CD1c-positive myeloid dendritic cell (primary cell): ENCODE measurements around the gene ZNRF1.
"Not testable (repeated sequence)": the region's sequence is repeated elsewhere in the genome, so short reads cannot be mapped to it uniquely, and the experiment has no call there.

Experiments
- DNase-seq: peaks from one replicate; pipeline ENCODE4 v3.0.0-alpha.2; 2016; ENCODE audit errors: extremely low spot score

ZNRF1 gene

DNA sequence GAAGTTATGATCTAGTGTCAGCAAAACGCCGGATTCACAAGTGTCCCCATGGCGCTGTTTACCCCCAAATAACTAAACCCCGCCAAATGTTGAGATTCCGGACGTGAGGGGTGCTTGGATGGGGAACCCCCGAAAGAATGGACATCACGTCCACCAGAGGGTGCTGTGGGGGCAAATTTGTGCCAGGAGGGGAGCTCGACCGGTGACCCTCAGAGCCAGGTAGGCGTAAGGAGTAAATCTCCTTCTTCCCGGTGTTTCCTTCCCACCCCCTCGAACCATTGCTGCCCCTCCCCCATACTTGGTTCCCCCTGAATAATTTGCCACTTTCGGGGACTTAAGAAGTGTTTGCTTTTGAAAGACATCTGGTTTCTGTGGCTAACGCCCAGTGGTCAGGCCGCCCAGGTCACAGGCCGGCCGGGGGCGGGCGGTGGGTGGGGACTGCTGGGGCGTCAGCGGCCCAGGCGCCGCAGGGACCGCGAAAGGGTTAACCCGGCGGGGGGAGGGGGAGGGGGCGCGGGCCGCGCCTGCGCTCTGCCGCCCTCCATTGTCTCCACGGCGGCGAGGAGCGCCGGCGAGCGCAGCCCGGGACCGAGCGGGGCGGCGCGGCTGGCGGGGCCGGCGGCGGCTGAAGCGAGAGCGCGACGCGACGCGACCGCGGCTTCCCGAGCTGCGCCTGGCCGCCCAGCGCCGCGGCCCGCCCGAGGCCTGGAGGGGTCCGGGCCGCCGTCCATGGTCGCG, at the start of gene ZNRF1:
Gene ZNRF1 (plus strand): TSS at position 544 of the 738 bp plus-strand sequence. CDS start 648 bp downstream, outside the sequence.
- DNase-seq: peak; percentile 79

DNA sequence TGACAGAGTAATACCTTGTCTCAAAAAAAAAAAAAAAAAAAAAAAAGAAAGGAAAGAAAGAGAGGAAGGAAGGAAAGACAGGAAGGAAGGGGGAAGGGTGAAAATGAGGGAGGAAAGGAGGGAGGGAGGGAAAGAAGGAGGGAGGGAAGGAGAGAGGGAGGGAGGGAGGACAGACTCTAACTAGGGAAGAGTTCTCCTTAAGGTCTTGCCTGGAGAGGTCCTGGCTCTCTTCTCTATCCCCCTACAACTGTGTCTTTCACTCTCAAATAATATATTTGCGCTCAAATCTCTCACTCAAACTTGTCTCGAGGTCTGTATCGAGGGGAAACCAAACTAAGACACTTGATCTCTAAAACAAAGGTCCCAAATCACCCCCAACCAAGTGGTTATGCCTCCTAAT, 49.5 kb upstream of the ZNRF1 start:
- no peak for DNase-seq

DNA sequence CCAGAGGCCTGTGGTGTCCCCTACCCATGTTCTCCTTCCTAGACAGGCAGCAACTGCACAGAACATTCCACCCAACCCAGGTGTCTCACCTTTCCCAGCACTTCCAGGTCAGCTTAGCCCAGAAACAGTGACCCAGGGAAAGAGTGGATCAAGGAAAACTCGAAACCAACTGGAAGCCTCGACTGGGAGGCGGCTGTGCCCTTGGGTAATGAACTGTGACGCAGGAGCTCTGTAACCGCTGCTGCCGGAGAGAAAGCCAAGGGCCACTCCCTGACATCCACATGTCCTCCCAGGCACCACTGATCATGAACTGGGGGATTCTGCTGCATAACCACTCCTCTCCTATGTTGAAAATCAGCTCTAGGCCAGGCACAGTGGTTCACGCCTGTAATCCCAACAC, 48.3 kb upstream of the ZNRF1 start:
- no peak for DNase-seq

DNA sequence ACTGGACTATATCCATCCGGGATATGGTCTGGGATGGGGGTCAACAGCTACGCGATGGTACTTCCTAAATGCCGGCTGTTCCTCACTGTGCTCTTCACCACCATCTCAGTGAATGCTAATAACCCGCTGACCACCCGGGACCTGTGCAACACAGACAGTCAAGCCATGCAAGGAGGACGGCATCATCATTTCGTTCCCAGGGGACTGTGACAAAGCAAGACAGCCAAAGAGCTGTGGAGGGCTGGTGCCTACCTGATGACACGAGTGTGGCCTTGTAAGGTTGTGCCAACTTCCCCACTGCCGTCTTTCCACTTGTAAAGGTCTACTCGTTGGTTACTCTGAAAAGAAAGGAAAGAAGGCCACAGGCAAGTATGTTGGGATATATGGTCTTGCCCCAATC, 47.6 kb upstream of the ZNRF1 start:
- no peak for DNase-seq

DNA sequence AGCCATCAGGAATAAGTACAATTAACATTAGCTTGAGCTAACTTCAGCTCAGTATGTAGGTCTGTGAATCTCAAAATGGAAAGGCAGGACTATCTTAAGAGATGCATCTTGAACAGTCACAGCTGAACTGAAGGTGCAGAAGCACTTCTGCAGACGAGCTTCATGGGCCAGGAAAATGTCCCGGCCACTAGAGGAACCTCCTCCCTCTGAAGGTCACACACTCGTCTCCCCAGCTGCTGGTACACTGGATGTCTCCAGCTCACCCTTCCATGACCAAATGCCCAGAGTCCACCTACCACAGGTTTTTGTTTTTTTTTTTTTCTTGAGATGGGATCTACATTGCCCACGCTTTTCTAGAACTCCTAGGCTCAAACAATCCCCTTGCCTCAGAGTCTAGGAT, 47.1 kb upstream of the ZNRF1 start:
- no peak for DNase-seq

DNA sequence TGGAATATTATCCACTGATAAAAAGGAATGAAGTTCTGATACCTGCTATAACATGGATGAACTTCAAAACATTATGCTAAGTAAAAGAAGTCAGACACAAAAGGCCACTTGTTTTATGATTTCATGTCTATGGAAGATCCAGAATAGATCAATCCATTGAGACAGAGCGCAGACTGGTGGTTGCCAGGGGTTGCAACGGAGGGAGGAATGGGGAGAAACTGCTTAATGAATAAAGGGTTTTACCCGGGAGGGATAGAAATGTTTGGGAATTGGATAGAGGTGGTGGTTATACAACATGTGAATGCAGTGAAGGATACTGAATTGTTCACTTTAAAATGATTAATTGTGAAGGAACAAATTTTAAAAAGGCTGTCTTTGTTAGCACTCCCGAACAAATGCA, 44.1 kb upstream of the ZNRF1 start:
- no peak for DNase-seq

DNA sequence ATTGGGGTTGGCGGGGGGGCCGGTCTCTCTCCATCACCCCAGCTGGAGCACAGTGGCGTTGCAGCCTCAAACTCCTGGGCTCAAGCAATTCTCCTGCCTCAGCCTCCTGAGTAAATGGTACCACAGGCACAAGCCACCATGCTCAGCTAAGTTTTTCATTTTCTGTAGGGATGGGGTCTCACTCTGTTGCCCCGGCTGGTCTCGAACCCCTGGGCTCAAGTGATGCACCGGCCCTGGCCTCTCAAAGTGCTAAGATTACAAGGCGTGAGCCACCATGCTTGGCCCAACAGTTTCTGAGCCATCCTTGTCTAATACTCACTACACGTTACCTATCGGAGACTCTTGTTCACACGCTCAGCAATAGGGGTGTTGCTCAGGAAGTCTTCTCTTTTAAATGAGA, 25.5 kb upstream of the ZNRF1 start:
- DNase-seq: no peak

DNA sequence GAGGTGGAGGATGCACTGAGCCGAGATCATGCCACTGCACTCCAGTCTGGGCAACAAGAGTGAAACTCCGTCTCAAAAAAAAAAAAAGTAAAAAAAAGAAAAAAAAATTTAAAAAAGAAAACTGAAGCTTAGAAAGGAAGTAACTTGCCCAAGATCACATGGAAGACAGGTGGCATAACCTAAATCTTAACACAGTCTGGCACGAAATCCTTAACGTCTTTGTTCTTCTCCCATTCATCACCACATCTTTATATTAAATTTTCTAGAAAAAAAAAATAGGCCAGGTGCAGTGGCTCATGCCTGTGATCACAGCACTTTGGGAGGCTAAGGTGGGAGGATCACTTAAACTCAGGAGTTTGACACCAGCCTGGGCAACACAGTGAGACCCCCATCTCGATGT, 23.2 kb upstream of the ZNRF1 start:
- DNase-seq: no peak

DNA sequence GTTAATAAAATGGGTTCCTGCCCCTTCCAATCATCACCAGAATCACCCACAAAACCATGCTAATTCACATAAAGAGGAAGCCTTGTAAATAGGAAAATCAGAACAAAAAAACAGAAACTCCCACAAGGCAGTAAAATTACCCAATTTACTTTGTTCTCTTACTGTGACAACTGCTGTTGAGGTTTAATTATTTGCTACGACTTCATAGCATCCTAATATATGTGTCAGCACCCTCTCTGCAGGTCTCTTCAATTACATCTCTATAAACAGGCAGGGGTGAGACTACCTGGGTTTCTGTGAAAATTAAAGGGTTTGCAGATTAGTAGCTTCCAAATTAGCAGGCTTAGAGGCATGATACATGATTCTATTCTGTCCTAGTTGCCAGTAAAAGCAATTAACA, 16.6 kb upstream of the ZNRF1 start:
- peak; percentile 10 for DNase-seq

DNA sequence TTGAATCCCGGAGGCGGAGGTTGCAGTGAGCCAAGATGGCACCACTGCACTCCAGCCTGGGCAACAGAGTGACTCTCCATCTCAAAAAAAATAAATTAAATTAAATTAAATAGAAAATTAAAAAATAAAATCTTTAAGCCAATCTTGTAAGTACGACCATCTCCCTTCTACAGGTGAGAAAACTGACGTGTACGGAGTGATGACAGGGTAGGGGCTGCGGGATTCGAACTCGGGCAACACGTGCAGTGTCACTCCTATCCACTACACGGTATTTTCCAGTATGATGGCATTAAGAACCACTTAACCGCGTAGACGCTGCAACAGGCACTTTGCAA, 14.7 kb upstream of the ZNRF1 start:
- no peak for DNase-seq

DNA sequence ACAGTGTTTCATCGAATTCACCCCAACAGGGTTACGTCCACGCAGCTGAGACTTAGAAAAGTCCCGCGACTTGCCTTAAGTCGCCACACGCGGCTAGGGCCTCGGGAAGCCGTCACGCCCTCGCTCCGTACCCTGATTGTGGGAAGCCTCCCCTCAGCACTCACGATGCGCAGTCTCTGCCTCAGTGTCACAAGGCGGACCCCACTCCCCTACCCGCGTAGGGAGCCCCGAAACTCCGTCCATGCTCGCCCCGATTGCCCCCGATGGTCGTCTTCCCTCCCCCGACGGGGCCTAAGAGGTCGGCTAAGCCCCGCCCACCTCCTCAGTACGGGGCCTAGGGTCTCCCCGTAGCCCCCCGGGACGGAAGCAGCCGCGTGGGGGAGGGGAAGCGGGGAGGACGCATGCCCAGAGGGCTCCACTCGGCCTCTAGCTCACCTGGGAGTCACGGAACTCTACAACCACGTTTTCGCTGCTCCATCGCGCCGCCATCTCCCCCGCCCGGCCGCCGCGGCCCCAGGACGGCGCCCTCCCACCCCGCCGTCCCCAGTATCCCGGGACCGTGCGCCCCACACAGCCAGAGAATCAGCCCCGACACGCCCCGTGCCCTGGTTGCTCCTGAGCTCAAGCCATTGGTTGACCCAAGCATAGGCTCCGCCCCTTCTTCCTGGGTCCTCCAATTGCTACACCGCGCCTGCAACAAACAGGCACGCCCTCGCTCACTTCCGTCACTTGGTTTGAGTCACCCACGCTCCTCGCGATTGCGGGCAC, 14.1 kb upstream of the ZNRF1 start, which contains the start of gene WDR59:
Gene WDR59 (minus strand): TSS at position 595 of the 768 bp plus-strand sequence. CDS start 106 bp downstream, at position 489.
- DNase-seq: peak; percentile 100

DNA sequence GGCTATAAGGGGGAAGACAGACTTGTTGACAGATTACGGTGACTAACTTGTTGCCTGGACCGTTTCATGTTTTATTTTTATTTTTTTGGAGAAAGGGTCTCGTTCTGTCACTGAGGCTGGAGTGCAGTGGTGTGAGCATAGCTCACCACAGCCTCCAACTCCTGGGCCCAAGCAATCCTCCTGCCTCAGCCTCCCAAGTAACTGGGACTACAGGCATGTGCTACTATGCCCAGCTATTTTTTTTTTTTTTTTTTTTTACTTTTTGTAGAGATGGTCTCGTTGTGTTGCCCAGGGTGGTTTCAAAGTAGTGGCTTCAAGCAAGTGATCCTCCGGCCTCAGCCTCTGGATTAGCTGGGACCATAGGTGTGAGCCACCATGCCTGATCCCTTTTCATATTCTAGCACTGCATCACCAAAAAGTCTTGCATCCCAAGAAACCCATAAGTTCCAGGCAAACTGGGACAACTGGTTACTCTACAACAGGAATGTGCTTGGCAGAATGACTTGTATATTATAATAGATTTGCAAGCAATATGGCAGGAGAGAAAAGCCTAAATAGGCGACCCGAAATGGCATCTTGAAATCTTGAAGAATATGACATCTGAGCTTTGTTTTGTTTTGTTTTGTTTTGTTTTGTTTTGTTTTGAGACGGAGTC, 11.7 kb upstream of the ZNRF1 start:
- DNase-seq: no peak

DNA sequence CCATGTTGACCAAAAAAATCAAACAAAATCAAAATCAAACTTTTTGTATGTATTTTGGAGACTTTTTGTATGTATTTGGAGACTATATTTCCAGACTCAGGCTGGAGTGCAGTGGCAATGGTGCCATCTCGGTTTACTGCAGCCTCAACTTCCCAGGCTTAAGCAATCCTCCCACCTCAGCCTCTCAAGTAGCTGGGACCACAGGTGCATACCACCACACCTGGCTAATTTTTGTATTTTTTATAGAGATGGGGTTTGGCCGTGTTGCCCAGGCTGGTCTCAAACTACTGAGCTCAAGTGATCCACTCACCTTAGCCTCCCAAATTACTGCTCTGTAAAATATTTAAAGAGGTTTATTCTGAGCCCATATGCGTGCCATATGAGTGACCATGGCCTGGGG, 9.0 kb upstream of the ZNRF1 start:
- DNase-seq: not testable (repeated sequence)

DNA sequence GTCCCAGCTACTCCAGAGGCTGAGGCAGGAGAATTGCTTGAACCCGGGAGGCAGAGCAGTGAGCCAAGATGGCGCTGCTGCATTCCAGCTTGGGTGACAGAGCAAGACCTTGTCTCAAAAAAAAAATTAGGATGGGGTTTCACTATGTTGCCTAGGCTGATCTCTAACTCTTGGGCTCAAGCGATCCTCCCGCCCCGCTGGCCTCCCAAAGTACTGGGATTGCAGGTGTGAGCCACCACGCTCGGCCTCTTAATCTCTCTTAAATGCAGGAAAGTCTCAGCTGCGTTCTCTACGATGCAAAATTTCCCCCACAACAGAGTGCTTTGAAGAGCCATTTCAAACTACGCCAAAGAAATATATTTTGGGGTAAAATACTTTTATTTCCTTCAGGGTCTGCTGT, 8.0 kb upstream of the ZNRF1 start:
- DNase-seq: no peak

DNA sequence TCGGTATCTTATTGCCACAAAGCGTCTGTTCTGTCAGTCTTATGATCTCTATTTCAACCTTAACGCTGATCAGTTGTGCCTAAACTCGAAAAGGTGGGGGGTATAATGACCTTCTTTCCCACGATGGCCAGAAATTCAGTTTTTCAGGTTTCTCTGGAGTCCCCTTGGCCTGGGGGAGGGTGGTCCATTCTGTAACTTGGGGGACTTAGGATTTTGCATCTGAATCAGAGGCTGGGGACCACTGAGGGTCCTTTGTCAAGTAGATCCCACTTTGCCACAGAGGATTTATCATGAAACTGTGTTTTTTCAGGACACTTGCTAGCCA, 7.6 kb upstream of the ZNRF1 start:
- no peak for DNase-seq

DNA sequence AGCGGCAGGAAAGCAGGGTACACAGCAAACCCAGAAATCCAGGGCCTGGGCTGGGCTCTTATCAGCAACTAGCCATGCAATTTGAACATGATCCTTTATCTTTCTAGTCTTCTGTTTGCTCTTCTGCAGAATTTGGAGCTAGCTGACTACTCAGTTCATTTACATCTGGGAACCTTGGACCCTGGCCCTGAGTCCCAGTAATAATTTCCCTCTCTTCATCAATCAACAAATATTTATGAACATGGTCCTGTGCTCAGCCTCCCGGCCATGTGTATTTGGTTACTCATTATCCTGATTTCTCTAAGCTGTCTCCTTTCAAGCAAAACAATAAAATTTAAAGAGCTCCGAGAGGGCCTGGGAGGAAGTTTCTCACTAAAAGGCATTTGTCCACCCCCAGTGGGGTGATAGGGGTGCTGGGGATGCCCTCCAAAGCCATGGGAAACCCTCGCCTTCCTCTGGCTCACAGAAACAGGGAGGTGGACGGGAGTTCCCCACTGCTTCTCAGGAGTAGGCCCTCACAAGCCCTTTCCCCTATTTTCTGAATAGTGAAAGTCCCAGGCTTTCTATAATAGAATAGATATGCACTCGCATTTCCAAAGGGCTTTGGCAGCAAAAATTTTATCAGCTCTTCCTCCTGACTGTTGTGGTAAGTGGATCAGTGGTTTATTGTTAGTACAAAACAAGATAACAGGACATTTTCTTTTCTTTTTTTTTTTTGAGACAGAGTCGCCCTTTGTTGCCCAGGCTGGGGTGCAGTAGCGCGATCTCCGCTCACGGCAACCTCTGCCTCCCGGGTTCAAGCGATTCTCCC, 7.0 kb upstream of the ZNRF1 start:
- no peak for DNase-seq

DNA sequence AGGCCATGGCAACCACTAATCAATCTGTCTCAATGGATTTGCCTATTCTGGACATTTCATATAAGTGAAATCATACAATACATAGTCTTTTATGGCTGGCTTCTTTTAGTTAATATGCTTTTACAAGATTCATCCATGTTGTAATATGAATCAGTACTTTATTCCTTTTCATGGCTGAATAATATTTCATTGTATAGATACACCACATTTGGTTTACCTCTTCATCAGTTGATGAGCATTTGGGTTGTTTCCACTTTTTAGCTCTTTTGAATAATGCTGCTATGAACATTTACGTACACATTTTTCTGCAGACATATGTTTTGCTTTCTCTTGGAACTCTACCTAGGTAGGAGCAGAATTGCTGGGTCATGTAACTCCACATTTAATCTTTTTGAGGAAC, 2.8 kb upstream of the ZNRF1 start:
- DNase-seq: no peak

DNA sequence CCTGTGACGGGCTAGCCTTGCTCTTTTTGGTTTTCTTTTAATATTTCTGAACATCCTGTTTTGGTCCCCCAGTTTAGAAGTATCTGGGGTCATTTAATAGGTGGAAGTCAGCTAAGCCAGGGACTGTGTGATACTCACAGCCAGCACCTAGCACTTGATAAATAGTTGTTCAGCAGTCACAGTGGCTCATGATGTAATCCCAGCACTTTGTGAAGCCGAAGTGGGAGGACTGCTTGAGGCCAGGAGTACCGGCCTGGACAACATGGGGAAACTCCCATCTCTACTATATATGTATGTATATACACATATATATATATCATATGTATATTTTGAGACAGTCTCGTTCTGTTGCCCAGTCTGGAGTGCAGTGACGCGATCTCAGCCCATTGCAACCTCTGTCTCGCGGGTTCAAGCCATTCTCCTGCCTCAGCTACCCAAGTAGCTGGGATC, 1.8 kb upstream of the ZNRF1 start:
- no peak for DNase-seq

DNA sequence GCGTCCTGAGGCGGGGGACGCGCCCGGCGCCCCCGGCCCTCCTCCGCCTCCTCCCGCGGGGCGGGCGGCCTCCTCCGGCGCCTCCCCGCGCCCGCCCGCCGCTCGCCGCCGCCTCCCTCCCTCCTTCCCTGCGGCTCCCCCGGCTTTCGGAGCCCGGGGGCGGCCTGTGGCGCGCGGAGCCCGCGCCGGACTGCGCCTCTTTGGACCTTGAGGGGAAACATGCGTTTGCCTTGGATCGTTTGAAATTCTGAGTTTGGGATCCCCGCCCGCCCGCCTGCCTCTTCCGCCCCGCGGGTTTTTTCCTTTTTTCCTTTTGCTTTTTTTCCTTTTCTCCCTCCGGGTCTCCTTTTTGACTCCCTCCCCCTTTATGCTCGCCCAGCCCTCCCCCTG, 390 bp downstream of the ZNRF1 start:
- DNase-seq: peak; percentile 37

DNA sequence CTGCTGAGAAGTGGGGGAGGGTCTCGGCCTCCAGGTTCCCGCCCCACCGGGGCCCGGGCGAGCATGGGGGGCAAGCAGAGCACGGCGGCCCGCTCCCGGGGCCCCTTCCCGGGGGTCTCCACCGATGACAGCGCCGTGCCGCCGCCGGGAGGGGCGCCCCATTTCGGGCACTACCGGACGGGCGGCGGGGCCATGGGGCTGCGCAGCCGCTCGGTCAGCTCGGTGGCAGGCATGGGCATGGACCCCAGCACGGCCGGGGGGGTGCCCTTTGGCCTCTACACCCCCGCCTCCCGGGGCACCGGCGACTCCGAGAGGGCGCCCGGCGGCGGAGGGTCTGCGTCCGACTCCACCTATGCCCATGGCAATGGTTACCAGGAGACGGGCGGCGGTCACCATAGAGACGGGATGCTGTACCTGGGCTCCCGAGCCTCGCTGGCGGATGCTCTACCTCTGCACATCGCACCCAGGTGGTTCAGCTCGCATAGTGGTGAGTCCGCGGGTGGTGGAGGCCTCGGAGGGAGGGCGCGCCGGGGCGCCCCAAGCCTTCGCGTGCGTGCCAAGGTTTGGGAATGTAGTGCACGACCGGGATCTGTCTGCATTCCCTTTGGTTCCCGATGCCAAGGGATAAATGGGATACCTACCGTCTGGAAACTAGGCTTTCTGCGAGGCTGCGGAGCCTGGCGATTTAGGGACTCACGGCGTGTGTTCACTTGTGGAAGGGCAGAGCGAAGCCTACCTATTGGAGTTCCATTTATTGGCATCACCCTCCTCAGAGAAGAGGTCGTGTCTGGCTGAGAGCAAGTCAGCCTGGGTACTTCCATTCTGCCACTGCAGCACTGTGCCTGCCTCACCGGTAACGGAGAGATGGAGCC, 1.0 kb downstream of the ZNRF1 start:
- no peak for DNase-seq

DNA sequence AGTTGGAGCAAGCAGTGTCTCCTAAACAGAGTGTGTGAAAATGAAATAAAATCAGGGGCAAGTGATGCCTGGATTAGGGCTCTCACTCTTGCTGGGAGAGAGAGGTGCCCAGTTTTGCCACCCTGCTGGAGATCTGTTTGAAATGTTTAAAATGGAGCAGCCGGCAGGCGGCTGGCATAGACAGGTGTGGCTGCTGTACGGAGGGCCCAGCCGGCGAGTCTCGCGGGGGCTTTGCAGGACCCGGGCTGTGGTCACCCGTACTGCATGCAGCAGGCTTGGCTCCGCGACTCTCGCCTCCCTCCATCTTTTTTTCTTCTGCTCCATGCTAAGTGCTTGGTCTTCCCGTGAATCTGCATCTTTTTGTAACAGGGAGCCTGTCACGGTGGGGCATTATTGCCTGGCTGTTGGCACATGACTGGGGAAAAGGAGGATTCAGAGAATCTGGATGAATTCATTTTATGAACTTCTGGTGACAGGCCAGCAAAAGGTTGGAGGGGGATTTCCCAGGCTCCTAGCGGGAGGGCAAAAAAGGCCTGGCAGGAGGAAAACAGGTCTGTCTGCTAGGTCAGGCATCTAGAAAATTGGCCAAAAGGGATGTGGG, 1.8 kb downstream of the ZNRF1 start:
- DNase-seq: no peak
